Measurements from ENCODE around the gene LRRC74B.

DNA sequence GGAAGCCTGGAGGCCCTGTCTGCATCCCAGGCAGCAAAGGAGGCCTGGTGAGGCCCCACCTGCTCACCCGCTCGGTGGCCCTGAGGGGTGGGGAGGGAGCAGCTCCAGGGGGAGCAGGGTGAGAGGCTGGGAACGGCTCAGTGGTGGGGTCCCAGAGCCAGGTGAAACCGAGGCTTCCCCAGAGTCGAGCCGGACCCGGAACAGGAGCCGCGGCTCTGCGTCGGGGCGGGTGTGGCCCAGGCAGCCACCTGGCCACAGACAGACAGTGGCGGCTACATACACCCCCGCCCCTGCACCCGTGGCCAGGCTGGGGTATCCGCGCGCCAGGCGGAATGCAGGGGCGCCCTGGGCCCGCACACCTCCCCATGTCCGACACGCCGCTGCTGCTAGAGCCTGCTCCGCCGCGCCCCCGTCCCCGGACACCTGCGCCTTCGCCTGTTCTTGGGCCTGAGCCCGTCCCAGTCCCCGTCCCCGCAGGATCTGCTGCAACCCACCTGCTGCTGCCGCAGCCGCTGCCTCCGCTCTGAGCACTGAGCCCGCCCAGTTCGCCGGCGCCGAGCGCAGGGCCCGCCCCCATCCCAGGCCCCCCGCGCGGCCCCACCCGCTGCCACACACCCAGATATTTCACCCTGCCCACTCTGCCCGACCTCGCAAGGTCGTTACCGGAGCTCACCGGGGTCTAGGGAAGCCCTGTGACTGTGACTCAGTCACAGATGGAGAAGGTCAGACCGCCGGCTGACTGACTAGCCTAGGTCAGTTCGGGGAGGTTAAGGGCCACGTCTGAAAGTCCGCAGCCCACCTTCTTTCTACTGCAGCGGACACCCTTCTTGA, 13.5 kb upstream of the LRRC74B start, which contains the start of gene SLC7A4:
- TF ChIP-seq, protein P1, sequence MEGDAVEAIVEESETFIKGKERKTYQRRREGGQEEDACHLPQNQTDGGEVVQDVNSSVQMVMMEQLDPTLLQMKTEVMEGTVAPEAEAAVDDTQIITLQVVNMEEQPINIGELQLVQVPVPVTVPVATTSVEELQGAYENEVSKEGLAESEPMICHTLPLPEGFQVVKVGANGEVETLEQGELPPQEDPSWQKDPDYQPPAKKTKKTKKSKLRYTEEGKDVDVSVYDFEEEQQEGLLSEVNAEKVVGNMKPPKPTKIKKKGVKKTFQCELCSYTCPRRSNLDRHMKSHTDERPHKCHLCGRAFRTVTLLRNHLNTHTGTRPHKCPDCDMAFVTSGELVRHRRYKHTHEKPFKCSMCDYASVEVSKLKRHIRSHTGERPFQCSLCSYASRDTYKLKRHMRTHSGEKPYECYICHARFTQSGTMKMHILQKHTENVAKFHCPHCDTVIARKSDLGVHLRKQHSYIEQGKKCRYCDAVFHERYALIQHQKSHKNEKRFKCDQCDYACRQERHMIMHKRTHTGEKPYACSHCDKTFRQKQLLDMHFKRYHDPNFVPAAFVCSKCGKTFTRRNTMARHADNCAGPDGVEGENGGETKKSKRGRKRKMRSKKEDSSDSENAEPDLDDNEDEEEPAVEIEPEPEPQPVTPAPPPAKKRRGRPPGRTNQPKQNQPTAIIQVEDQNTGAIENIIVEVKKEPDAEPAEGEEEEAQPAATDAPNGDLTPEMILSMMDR (conservative IDR thresholded peaks at IDR 0.05 in 1 of 2, IDR thresholded peaks at IDR 0.05 in 1 of 2; ENCODE audit: low read depth in 1 of 2, low read length in 2 of 2): no peak
- no peak for TF ChIP-seq EZH2 (IDR thresholded peaks at IDR 0.05; ENCODE audit: low read length, missing control alignments)

Measured in fibroblast of lung (primary cell).